ENCODE data around the gene NIPAL3. TPM values are rescaled to one million over a fixed set of nuclear protein-coding genes. Genes with fewer than 3 reads are reported as not detected.

The NIPAL3 gene
- total RNA-seq, 4 donors from 2014 or later = 4.3 to 8.7 (median 5.8) TPM

GRCh38 chr1:24380508-24380907 lies 35.1 kb upstream of the NIPAL3 start:
- TF ChIP-seq CTCF (IDR thresholded peaks at IDR 0.05 in 4 of 5, conservative IDR thresholded peaks at IDR 0.05 in 1 of 5) (no peak), POLR2A (IDR thresholded peaks at IDR 0.05) (no peak)
- intact Hi-C loops (cut with DNase I; ENCODE audit: low total_unique reads) (no loop called here), in situ Hi-C loops (cut with MboI; ENCODE audit: low sequenced_read_pairs in 4 of 4) (loop anchor here in 1 of 4 donors (25.0 kb wide), 1 partner anchor 318 kb away; no protein-coding TSS in a partner anchor)
- ATAC-seq (no peak), DNase-seq (no peak)
- Histone ChIP-seq H3K36me3 (no peaks in the 10 kb centered on the region), H3K4me1 (no peaks in the 10 kb centered on the region), H3K27ac (no peak overlapping the region), H3K27me3 (no peaks in the 10 kb centered on the region), H3K9me3 (no peaks in the 10 kb centered on the region), H3K4me3 (no peak overlapping the region)

GRCh38 chr1:24381256-24381655 lies 34.3 kb upstream of the NIPAL3 start:
- intact Hi-C loops (cut with DNase I; ENCODE audit: low total_unique reads) = no loop called here
- ATAC-seq = no peak
- Histone ChIP-seq H3K27me3 (no peaks in the 10 kb centered on the region), H3K36me3 (no peaks in the 10 kb centered on the region), H3K4me1 (no peaks in the 10 kb centered on the region), H3K9me3 (no peaks in the 10 kb centered on the region), H3K4me3 (no peak overlapping the region), H3K27ac (no peak overlapping the region)
- TF ChIP-seq POLR2A (IDR thresholded peaks at IDR 0.05) = no peak
- no peak for DNase-seq
- in situ Hi-C loops (cut with MboI; ENCODE audit: low sequenced_read_pairs in 4 of 4) = loop anchor here in 1 of 4 donors (25.0 kb wide), 1 partner anchor 319 kb away; no protein-coding TSS in a partner anchor

GRCh38 chr1:24382165-24382577 lies 33.4 kb upstream of the NIPAL3 start:
- in situ Hi-C loops (cut with MboI; ENCODE audit: low sequenced_read_pairs in 4 of 4) (loop anchor here in 1 of 4 donors (25.0 kb wide), 1 partner anchor 320 kb away; no protein-coding TSS in a partner anchor), intact Hi-C loops (cut with DNase I; ENCODE audit: low total_unique reads) (no loop called here)
- Histone ChIP-seq H3K27me3 (no peaks in the 10 kb centered on the region), H3K9me3 (no peaks in the 10 kb centered on the region), H3K4me1 (no peaks in the 10 kb centered on the region), H3K4me3 (no peak overlapping the region), H3K36me3 (no peaks in the 10 kb centered on the region), H3K27ac (no peak overlapping the region)
- DNase-seq (no peak), ATAC-seq (no peak)
- TF ChIP-seq POLR2A (IDR thresholded peaks at IDR 0.05) (no peak), CTCF (IDR thresholded peaks at IDR 0.05 in 4 of 5, conservative IDR thresholded peaks at IDR 0.05 in 1 of 5) (no peak)

- ATAC-seq (no peak), DNase-seq (no peak)
- no peaks in the 10 kb centered on the region for H3K9me3 ChIP-seq
- H3K4me3 ChIP-seq = no peak overlapping the region
- no peak overlapping the region for H3K27ac ChIP-seq
- in situ Hi-C loops (cut with MboI; ENCODE audit: low sequenced_read_pairs in 4 of 4) = loop anchor here in 1 of 4 donors (25.0 kb wide), 1 partner anchor 321 kb away; no protein-coding TSS in a partner anchor
- intact Hi-C loops (cut with DNase I; ENCODE audit: low total_unique reads) = no loop called here
- H3K4me1 ChIP-seq = no peaks in the 10 kb centered on the region
- H3K27me3 ChIP-seq = no peaks in the 10 kb centered on the region
- H3K36me3 ChIP-seq = no peaks in the 10 kb centered on the region
- TF ChIP-seq POLR2A (IDR thresholded peaks at IDR 0.05) (no peak), CTCF (IDR thresholded peaks at IDR 0.05 in 4 of 5, conservative IDR thresholded peaks at IDR 0.05 in 1 of 5) (no peak)
These were observed 32.1 kb upstream of the NIPAL3 start for GRCh38 chr1:24383381-24383940.

- Histone ChIP-seq H3K4me1 (no peaks in the 10 kb centered on the region), H3K36me3 (no peaks in the 10 kb centered on the region), H3K27ac (no peak overlapping the region), H3K27me3 (no peaks in the 10 kb centered on the region), H3K9me3 (no peaks in the 10 kb centered on the region), H3K4me3 (no peak overlapping the region)
- no peak for TF ChIP-seq CTCF (IDR thresholded peaks at IDR 0.05 in 4 of 5, conservative IDR thresholded peaks at IDR 0.05 in 1 of 5)
- TF ChIP-seq POLR2A (IDR thresholded peaks at IDR 0.05) = no peak
- intact Hi-C loops (cut with DNase I; ENCODE audit: low total_unique reads) = no loop called here
- no peak for DNase-seq
- ATAC-seq = no peak
- in situ Hi-C loops (cut with MboI; ENCODE audit: low sequenced_read_pairs in 4 of 4) = loop anchor here in 1 of 4 donors (25.0 kb wide), 1 partner anchor 322 kb away; no protein-coding TSS in a partner anchor
These were observed 31.1 kb upstream of the NIPAL3 start for GRCh38 chr1:24384251-24385090.
